HCT116 (cell line): ENCODE data around the gene PPP6R3. TPM values are rescaled to one million over a fixed set of nuclear protein-coding genes. Genes with fewer than 3 reads are reported as not detected.

Source experiments
- ATAC-seq: fragments of 200-7000 bp; cut with Tn5 transposase; 2 replicates; pipeline ENCODE4 v1.9.1; 2020; ENCODE audit warnings: mild to moderate bottlenecking, moderate library complexity
- BruUV-seq: library from RNA; stranded (reverse); fragments of 400-500 nt; replicated peaks from 2 replicates; lab custom pipeline; 2021; lab: Mats Ljungman, UMichigan
- CTCF ChIA-PET: fragments of 300-600 bp; sonication (Branson Sonifier 250); formaldehyde crosslinking; loops from one replicate; lab custom pipeline; 2021; ENCODE audit warnings: antibody characterized with exemption; lab: Charles Lee
- POLR2A ChIA-PET: fragments of 300-600, 350-600 bp; sonication (Branson Sonifier 250); formaldehyde crosslinking; loops from one replicate; lab custom pipeline; 2021; ENCODE audit warnings: antibody characterized with exemption; lab: Charles Lee
- RAD21 ChIA-PET, 2 experiments: fragments of 300-600 bp; sonication (Branson Sonifier 250); formaldehyde crosslinking; loops; one replicate each; lab custom pipeline; 2023; ENCODE audit warnings: low total read pairs in 2 of 2; ENCODE audit not compliant: uncharacterized antibody in 2 of 2, unreplicated experiment in 2 of 2, low non-redundant PET in 1 of 2; lab: Charles Lee
- DNase-seq: peaks from one replicate; pipeline ENCODE4 v3.0.0-alpha.2; 2010; ENCODE audit warnings: low read depth, low spot score
- H2AFZ ChIP-seq: fragments of 200-600 bp; shearing (Covaris generic), sonication (generic); 2 replicates; pipeline ENCODE4 v1.6.1; 2017; ENCODE audit warnings: low read depth, mixed run types, mixed read lengths, antibody characterized with exemption, low read length; ENCODE audit not compliant: poor library complexity, severe bottlenecking
- H3K27ac ChIP-seq: 2 replicates; pipeline ENCODE4 v1.5.1; 2012; ENCODE audit warnings: low read depth, low read length
- H3K27me3 ChIP-seq: fragments of 200-600 bp; sonication (generic); 2 replicates; pipeline ENCODE4 v1.6.1; 2016; ENCODE audit warnings: mixed run types, low read length, mixed read lengths; ENCODE audit not compliant: insufficient read depth
- H3K36me3 ChIP-seq, 2 experiments: fragments of 200-500 bp in 1 of 2; fragments of 200-600 bp in 1 of 2; sonication (Bioruptor generic) in 1 of 2; sonication (generic) in 1 of 2; 2 replicates each; pipeline versions ENCODE4 v1.5.1 to v1.6.1; 2014 to 2016; ENCODE audit warnings: low read length in 2 of 2, inconsistent platforms in 1 of 2, mixed read lengths in 1 of 2, mixed run types in 1 of 2; ENCODE audit not compliant: insufficient read depth in 2 of 2, control insufficient read depth in 1 of 2
- H3K4me1 ChIP-seq, 2 experiments: fragments of 200-600 bp in 1 of 2; sonication (generic) in 1 of 2; 2 replicates each; pipeline versions ENCODE4 v1.5.1 to v1.6.1; 2012 to 2017; ENCODE audit warnings: low read length in 2 of 2, inconsistent platforms in 1 of 2, mild to moderate bottlenecking in 1 of 2, mixed read lengths in 1 of 2, mixed run types in 1 of 2, moderate library complexity in 1 of 2; ENCODE audit not compliant: insufficient read depth in 2 of 2, control insufficient read depth in 1 of 2
- H3K4me2 ChIP-seq: fragments of 200-600 bp; sonication (generic); 2 replicates; pipeline ENCODE4 v1.6.1; 2017; ENCODE audit warnings: mixed run types, low read length, mixed read lengths
- H3K4me3 ChIP-seq, 2 experiments: fragments of 200-600 bp in 1 of 2; sonication (generic) in 1 of 2; replicated peaks in 1 of 2; 2 replicates each; pipeline ENCODE4 v1.5.1; 2011 to 2016; ENCODE audit warnings: low read length in 2 of 2, control low read depth in 1 of 2, low read depth in 1 of 2, mild to moderate bottlenecking in 1 of 2, mixed read lengths in 1 of 2, mixed run types in 1 of 2
- H3K79me2 ChIP-seq: fragments of 200-600 bp; sonication (generic); 2 replicates; pipeline ENCODE4 v1.6.1; 2017; ENCODE audit warnings: mild to moderate bottlenecking, mixed run types, low read length, moderate library complexity, mixed read lengths; ENCODE audit not compliant: insufficient read depth
- H3K9ac ChIP-seq: fragments of 200-600 bp; sonication (generic); 2 replicates; pipeline ENCODE4 v1.6.1; 2016; ENCODE audit warnings: low read length, mixed read lengths
- H3K9me2 ChIP-seq: fragments of 200-600 bp; sonication (generic), shearing (Covaris generic); 2 replicates; pipeline ENCODE4 v1.6.1; 2017; ENCODE audit warnings: mixed run types, mild to moderate bottlenecking, moderate library complexity; ENCODE audit not compliant: insufficient read depth
- H3K9me3 ChIP-seq, 2 experiments: fragments of 200-500 bp in 1 of 2; fragments of 200-600 bp in 1 of 2; sonication (Bioruptor generic) in 1 of 2; sonication (generic) in 1 of 2; 2 replicates each; pipeline ENCODE4 v1.6.1; 2014 to 2017; ENCODE audit warnings: low read length in 2 of 2, mixed read lengths in 2 of 2, inconsistent platforms in 1 of 2, low read depth in 1 of 2, mild to moderate bottlenecking in 1 of 2, mixed run types in 1 of 2, moderate library complexity in 1 of 2; ENCODE audit not compliant: control insufficient read depth in 1 of 2, insufficient read depth in 1 of 2
- H4K20me1 ChIP-seq: fragments of 200-600 bp; sonication (generic), shearing (Covaris generic); 2 replicates; pipeline ENCODE4 v1.6.1; 2017; ENCODE audit warnings: mixed run types, mild to moderate bottlenecking, moderate library complexity; ENCODE audit not compliant: insufficient read depth
- ATF3 ChIP-seq: IDR thresholded peaks from 2 replicates; pipeline ENCODE4 v1.6.1; 2012
- CBX3 ChIP-seq: IDR thresholded peaks from 2 replicates; pipeline ENCODE4 v1.6.1; 2012; ENCODE audit warnings: low read depth
- CEBPB ChIP-seq: IDR thresholded peaks from 2 replicates; pipeline ENCODE4 v1.6.1; 2012; ENCODE audit warnings: low read depth
- EGR1 ChIP-seq: IDR thresholded peaks from 2 replicates; pipeline ENCODE4 v1.6.1; 2012; ENCODE audit warnings: low read depth
- ELF1 ChIP-seq: IDR thresholded peaks from 2 replicates; pipeline ENCODE4 v1.6.1; 2012; ENCODE audit warnings: low read depth, borderline replicate concordance
- EZH2 ChIP-seq: fragments of 200-600 bp; sonication (generic); IDR thresholded peaks from 2 replicates; pipeline ENCODE4 v1.6.1; 2017; ENCODE audit warnings: antibody characterized with exemption, mixed run types
- EZH2phosphoT487 ChIP-seq: fragments of 200-600 bp; IDR thresholded peaks from 2 replicates; pipeline ENCODE4 v1.6.1; 2018; ENCODE audit warnings: antibody characterized with exemption, borderline replicate concordance
- JUND ChIP-seq: IDR thresholded peaks from 2 replicates; pipeline ENCODE4 v1.6.1; 2012
- MAX ChIP-seq: IDR thresholded peaks from 2 replicates; pipeline ENCODE4 v1.6.1; 2012
- POLR2A ChIP-seq: IDR thresholded peaks from 2 replicates; pipeline ENCODE4 v1.7.0; 2011; ENCODE audit warnings: borderline replicate concordance; ENCODE audit not compliant: insufficient read depth, insufficient read length; ENCODE audit errors: extremely low read depth
- RAD21 ChIP-seq: IDR thresholded peaks from 2 replicates; pipeline ENCODE4 v1.6.1; 2012; ENCODE audit warnings: low read depth, mild to moderate bottlenecking
- REST ChIP-seq: IDR thresholded peaks from 2 replicates; pipeline ENCODE4 v1.6.1; 2012; ENCODE audit warnings: low read depth
- SIN3A ChIP-seq: IDR thresholded peaks from 2 replicates; pipeline ENCODE4 v1.6.1; 2012; ENCODE audit warnings: low read depth
- SP1 ChIP-seq: IDR thresholded peaks from 2 replicates; pipeline ENCODE4 v1.6.1; 2012; ENCODE audit warnings: low read depth
- SRF ChIP-seq: IDR thresholded peaks from 2 replicates; pipeline ENCODE4 v1.6.1; 2012; ENCODE audit warnings: low read depth
- TCF7L2 ChIP-seq: IDR thresholded peaks from 2 replicates; pipeline ENCODE4 v1.7.0; 2011; ENCODE audit warnings: borderline replicate concordance, inconsistent platforms; ENCODE audit not compliant: insufficient read depth, insufficient read length; ENCODE audit errors: extremely low read depth
- ZFX ChIP-seq: fragments of 450-650 bp; IDR thresholded peaks from 2 replicates; pipeline ENCODE4 v1.6.1; 2017
- ZNF274 ChIP-seq: fragments of 200-500 bp; sonication (Bioruptor generic); IDR thresholded peaks from 2 replicates; pipeline ENCODE4 v1.6.1; 2014; ENCODE audit warnings: mild to moderate bottlenecking, low read depth, low read length, inconsistent platforms
- intact Hi-C: fragments of 100-400 bp; cut with micrococcal nuclease; formaldehyde crosslinking; loops from 2 replicates; pipeline ENCODE4 v1.10.0; 2022
- total RNA-seq: library from RNA; stranded (reverse); gene quantifications from one replicate; pipeline ENCODE4 v1.2.1, GENCODE V29; 2021; ENCODE audit not compliant: unreplicated experiment

Gene PPP6R3
- total RNA-seq, 1 experiment from 2014 or later = 113 TPM

- H4K20me1 ChIP-seq = peaks cover 23% of the 10 kb centered on the region; the same call in 1 of the 2 replicates
- RAD21 ChIA-PET = no interaction called here
- no peak for ATAC-seq
- no peaks in the 10 kb centered on the region for H3K27me3 ChIP-seq
- no peak for TF ChIP-seq SIN3A
- TF ChIP-seq SRF = no peak
- no peak for TF ChIP-seq EGR1
- TF ChIP-seq POLR2A = no peak
- no peak for TF ChIP-seq ZNF274
- no peak for TF ChIP-seq TCF7L2
- no peak for TF ChIP-seq JUND
- no peak for TF ChIP-seq EZH2
- no peak overlapping the region for H3K27ac ChIP-seq
- H3K9me2 ChIP-seq = no peaks in the 10 kb centered on the region
- peaks cover 97% of the 10 kb centered on the region for H3K79me2 ChIP-seq
- POLR2A ChIA-PET = no interaction called here
- no peak for DNase-seq
- H3K9ac ChIP-seq = no peak overlapping the region
- H2AFZ ChIP-seq = no peak overlapping the region
- H3K36me3 ChIP-seq = peaks cover 13 to 29% of the 10 kb centered on the region in 2 experiments; a peak in 2 of 4 replicates
- no TSS peak for BruUV-seq
- CTCF ChIA-PET = no interaction called here
- intact Hi-C loops = no loop called here
- no peaks in the 10 kb centered on the region for H3K4me1 ChIP-seq
- no peaks in the 10 kb centered on the region for H3K9me3 ChIP-seq
- H3K4me3 ChIP-seq = no peak overlapping the region
- no peak overlapping the region for H3K4me2 ChIP-seq
Observed at GRCh38 chr11:68517121-68517741, 56.7 kb downstream of the PPP6R3 start.

- intact Hi-C loops = no loop called here
- no peak overlapping the region for H3K4me3 ChIP-seq
- no peak overlapping the region for H3K9ac ChIP-seq
- H3K27ac ChIP-seq = no peak overlapping the region
- CTCF ChIA-PET = no interaction called here
- no peak overlapping the region for H2AFZ ChIP-seq
- no peak overlapping the region for H3K4me2 ChIP-seq
- RAD21 ChIA-PET = no interaction called here
- no TSS peak for BruUV-seq
- H3K9me3 ChIP-seq = no peaks in the 10 kb centered on the region
- no peaks in the 10 kb centered on the region for H3K9me2 ChIP-seq
- no peaks in the 10 kb centered on the region for H3K27me3 ChIP-seq
- ATAC-seq = no peak
- no peaks in the 10 kb centered on the region for H3K4me1 ChIP-seq
- peaks cover 17 to 37% of the 10 kb centered on the region in 2 experiments; a peak in 2 of 4 replicates for H3K36me3 ChIP-seq
- POLR2A ChIA-PET = no interaction called here
- H3K79me2 ChIP-seq = peaks cover 97% of the 10 kb centered on the region
- TF ChIP-seq ATF3 (no peak), CEBPB (no peak), RAD21 (no peak), MAX (no peak), SRF (no peak), EZH2 (no peak), CBX3 (no peak), ELF1 (no peak), ZFX (no peak), SIN3A (no peak), EZH2phosphoT487 (no peak), EGR1 (no peak), SP1 (no peak), REST (no peak), TCF7L2 (no peak)
- DNase-seq = no peak
- H4K20me1 ChIP-seq = peaks cover 26% of the 10 kb centered on the region; the same call in 1 of the 2 replicates
Observed at GRCh38 chr11:68518191-68518590, 57.6 kb downstream of the PPP6R3 start.
